HG03139 (cell line): ENCODE measurements around the gene TMEM121B.

Experiments used
- ATAC-seq: cut with Tn5 transposase; IDR thresholded peaks from one replicate; pipeline ENCODE4 v1.9.1; 2021; ENCODE audit not compliant: unreplicated experiment

Gene TMEM121B

DNA sequence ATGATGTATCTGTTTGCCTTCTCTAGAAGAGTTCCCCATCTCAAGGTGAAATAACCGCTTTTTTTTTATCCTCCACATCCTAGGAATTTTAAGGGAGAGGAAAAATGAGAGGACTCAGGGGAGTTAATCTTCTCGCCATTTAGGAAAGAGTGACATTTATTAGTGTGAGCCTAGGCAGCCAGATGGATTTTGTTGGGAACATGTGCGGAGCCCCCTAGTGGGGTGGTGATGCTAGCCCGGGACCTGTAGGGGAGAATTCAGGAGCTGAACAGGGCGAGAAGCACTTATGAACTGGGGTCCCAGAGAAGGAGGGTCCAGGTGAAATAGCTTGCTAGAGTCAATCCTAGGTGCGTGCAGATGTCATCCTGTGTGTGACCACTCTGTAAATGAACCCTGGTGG, 25.6 kb downstream of the TMEM121B start:
- no peak for ATAC-seq

- ATAC-seq: no peak
Measured at GRCh38 chr22:17093081-17093480, 28.1 kb downstream of the TMEM121B start.

- no peak for ATAC-seq
Measured at GRCh38 chr22:17091851-17092250, 29.3 kb downstream of the TMEM121B start.

- ATAC-seq: no peak
Measured at GRCh38 chr22:17090550-17090949, 30.6 kb downstream of the TMEM121B start.

DNA sequence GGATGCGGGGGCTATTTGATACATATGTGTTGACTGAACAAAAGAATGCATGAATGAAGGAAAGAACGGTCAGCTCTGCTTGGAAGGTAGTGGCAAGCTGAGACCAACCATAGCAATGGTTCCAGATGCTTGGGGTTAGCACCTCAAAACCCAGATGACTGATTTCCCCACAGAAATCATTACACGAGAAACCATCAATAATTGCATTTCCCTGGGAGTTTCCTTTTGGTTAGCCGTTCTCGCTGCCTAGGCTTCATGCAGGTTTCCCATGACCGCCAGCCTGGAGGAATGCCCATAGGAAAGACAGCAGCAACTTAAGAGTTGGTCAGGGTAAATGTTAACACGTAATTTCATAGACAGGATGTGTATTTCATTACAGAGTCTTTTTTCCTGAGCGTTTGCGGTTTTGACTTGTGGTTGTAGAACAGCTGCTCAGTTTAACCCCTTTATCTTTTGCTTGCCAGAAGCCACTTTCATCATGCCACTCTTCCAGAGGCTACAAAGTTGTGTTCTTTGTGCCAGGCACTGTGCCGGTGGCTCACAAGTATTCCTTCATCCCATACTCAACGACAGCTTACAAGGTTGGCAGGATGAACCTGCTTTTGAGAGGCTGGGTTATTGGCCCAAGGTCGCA, 33.5 kb downstream of the TMEM121B start:
- ATAC-seq: peak; percentile 29

DNA sequence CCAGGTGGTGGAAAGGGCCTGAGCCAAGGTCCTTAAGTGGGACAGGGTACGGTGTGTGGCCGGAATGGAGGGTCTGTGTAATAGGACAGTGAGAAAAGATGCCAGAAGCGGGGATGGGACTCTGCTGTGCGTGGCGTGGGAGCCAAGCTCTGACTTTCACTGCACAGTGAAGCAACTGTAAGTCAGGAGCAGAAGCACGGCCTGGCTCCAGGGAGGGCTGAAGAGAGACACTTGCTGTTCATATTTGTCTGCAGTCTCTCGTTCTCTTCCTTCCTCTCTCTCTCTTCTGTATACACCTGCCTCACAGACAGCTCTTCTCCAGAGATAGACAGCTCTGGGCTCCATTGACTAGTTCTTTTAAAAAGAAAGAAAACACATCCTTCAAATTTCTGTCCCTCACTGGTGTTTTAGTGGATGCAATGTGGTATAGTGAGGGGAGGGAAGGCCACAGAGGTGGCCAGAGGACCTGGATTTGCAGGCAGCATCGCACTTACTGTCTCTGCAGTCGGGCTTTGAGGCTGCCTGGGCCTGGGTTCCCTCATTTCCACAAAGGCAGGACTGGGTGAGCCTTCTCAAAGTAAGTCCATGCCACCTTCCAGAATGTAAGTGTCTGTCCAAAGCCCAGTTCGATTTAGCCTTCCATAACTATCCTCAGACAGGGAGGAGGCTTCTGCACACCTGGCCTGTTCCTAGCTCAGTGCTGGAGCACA, 34.2 kb downstream of the TMEM121B start:
- no peak for ATAC-seq

- ATAC-seq: no peak
Measured at GRCh38 chr22:17086296-17086695, 34.9 kb downstream of the TMEM121B start.

GRCh38 chr22:17085277-17086181, 35.6 kb downstream of the TMEM121B start:
- ATAC-seq: no peak

GRCh38 chr22:17084554-17085276, 36.4 kb downstream of the TMEM121B start, which contains the start of gene IL17RA:
IL17RA (plus strand) TSS chr22:17085000; CDS start chr22:17085092, 92 bp downstream.
- ATAC-seq: peak; percentile 89

DNA sequence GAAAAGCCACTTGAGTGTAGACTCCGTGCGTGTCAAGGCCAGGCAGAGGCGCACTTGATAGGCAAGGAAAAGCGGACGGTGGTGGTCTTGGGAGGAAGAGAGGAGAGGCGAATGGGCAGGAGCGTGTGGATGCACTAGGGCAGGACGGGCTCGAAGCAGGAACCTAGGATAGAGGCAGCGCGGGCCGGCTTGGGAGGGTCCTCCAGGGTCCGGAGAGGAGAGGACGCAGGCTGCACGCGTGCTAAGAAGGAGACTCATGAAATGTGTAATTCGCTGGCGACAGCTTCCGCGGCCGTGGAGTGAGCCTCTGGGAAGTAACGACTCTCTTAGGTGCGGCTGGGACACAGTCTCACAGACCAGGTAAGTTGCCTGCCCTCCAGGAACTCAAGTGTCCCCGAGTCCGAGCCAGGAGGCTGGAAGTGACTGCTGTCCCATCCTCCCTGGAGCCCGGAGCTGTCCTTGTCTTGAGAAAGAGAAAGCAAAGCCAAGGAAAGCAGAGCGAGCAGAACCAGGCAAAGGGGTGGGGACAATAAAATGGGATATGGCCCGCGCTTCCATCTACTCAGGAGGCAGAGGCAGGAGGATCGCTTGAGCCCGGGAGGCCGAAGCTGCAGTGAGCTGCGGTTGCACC, 37.2 kb downstream of the TMEM121B start:
- ATAC-seq: no peak

DNA sequence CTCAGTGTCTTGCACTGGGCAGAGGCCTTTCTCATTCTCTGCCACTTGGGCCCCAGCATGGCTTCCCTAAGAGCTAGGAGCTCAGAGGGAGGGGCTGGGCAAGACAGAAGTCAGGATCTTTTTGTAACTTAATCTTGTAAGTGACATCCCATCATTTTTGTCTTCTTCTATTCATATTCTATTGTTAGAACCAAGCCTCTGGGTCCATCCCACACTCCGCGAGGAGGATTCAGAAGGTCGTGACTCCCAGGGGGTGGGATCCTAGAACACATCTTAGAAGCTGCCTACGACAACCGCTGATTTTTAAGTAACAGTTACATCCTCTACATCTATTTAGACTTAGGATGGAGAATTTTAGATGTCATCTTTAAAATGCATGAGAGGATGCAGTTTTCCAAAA, 37.9 kb downstream of the TMEM121B start:
- no peak for ATAC-seq

- ATAC-seq: no peak
Measured at GRCh38 chr22:17079572-17079971, 41.6 kb downstream of the TMEM121B start.

DNA sequence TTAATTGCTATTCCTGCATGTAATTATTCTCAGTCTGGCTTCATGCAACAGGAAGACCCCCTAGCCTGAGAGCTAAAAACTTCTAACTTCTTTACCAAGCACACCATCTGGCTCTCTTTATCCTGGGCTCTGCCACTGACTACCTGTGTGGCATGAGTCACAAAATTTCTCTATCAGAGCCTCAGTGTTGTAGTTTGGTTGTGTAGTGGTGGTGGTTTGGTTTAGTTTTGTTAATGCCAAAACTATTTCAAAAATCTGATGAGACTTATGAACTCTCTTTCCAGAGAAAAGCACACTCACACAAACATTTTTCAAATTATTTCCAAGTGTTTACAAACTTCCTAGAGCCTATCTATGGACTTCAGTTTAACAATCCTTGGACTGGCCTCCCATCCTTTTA, 43.9 kb downstream of the TMEM121B start:
- ATAC-seq: no peak

DNA sequence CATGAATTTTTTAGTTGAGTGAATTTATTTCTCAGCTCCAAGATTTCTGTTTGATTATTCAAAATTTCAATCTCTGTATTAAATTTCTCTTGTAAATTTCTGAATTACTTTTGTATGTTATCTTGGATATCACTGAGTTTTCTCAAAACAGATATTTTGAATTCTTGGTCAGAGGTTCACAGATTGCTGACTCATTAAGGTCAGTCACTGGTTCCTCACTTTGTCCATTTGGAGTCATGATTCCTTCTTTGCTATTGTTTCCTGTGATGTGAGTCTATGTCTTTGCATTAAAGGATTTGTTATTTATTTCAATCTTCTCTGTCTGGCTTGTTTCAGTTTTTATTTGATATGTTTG, 46.5 kb downstream of the TMEM121B start:
- ATAC-seq: no peak

- no peak for ATAC-seq
Measured at GRCh38 chr22:17072877-17073276, 48.3 kb downstream of the TMEM121B start.
